ENCODE results near the gene CXCR4.

Gene CXCR4

GRCh38 chr2:136070913-136071312, 47.0 kb downstream of the CXCR4 start:
- Histone ChIP-seq H3K9ac (ENCODE audit: low read depth, low read length) (no peak overlapping the region), H3K4me1 (ENCODE audit: control insufficient read depth, insufficient read depth, low read length) (no peaks in the 10 kb centered on the region; the same call in 1 of the 2 replicates), H3K36me3 (ENCODE audit: control insufficient read depth, insufficient read depth, low read length) (no peaks in the 10 kb centered on the region), H3K27me3 (ENCODE audit: control insufficient read depth, insufficient read depth, low read length) (no peaks in the 10 kb centered on the region), H3K4me3 (ENCODE audit: low read depth, low read length) (no peak overlapping the region), H3K27ac (ENCODE audit: low read depth, low read length) (no peak overlapping the region), H3K9me3 (ENCODE audit: control insufficient read depth, insufficient read depth, low read length) (peaks cover 6% of the 10 kb centered on the region; the same call in 1 of the 2 replicates)

- Histone ChIP-seq H3K9me3 (ENCODE audit: control insufficient read depth, insufficient read depth, low read length) (peaks cover 6% of the 10 kb centered on the region; the same call in 1 of the 2 replicates), H3K4me1 (ENCODE audit: control insufficient read depth, insufficient read depth, low read length) (no peaks in the 10 kb centered on the region; the same call in 1 of the 2 replicates), H3K4me3 (ENCODE audit: low read depth, low read length) (no peak overlapping the region), H3K9ac (ENCODE audit: low read depth, low read length) (no peak overlapping the region), H3K36me3 (ENCODE audit: control insufficient read depth, insufficient read depth, low read length) (no peaks in the 10 kb centered on the region), H3K27ac (ENCODE audit: low read depth, low read length) (no peak overlapping the region), H3K27me3 (ENCODE audit: control insufficient read depth, insufficient read depth, low read length) (no peaks in the 10 kb centered on the region)
These were observed 48.2 kb downstream of the CXCR4 start for GRCh38 chr2:136069773-136070172.

GRCh38 chr2:136068581-136069227, 49.2 kb downstream of the CXCR4 start:
- Histone ChIP-seq H3K36me3 (ENCODE audit: control insufficient read depth, insufficient read depth, low read length) (no peaks in the 10 kb centered on the region), H3K4me1 (ENCODE audit: control insufficient read depth, insufficient read depth, low read length) (no peaks in the 10 kb centered on the region; the same call in 1 of the 2 replicates), H3K27ac (ENCODE audit: low read depth, low read length) (no peak overlapping the region), H3K9ac (ENCODE audit: low read depth, low read length) (no peak overlapping the region), H3K27me3 (ENCODE audit: control insufficient read depth, insufficient read depth, low read length) (no peaks in the 10 kb centered on the region), H3K9me3 (ENCODE audit: control insufficient read depth, insufficient read depth, low read length) (peaks cover 6% of the 10 kb centered on the region; the same call in 1 of the 2 replicates), H3K4me3 (ENCODE audit: low read depth, low read length) (no peak overlapping the region)

GRCh38 chr2:136067897-136068580, 49.9 kb downstream of the CXCR4 start:
- Histone ChIP-seq H3K9ac (ENCODE audit: low read depth, low read length) (no peak overlapping the region), H3K9me3 (ENCODE audit: control insufficient read depth, insufficient read depth, low read length) (peaks cover 4% of the 10 kb centered on the region; the same call in 1 of the 2 replicates), H3K27me3 (ENCODE audit: control insufficient read depth, insufficient read depth, low read length) (no peaks in the 10 kb centered on the region), H3K4me1 (ENCODE audit: control insufficient read depth, insufficient read depth, low read length) (no peaks in the 10 kb centered on the region; the same call in 1 of the 2 replicates), H3K36me3 (ENCODE audit: control insufficient read depth, insufficient read depth, low read length) (no peaks in the 10 kb centered on the region), H3K4me3 (ENCODE audit: low read depth, low read length) (no peak overlapping the region), H3K27ac (ENCODE audit: low read depth, low read length) (no peak overlapping the region)

GRCh38 chr2:136067459-136067858, 50.5 kb downstream of the CXCR4 start:
- Histone ChIP-seq H3K27me3 (ENCODE audit: control insufficient read depth, insufficient read depth, low read length) (no peaks in the 10 kb centered on the region), H3K9me3 (ENCODE audit: control insufficient read depth, insufficient read depth, low read length) (peaks cover 3% of the 10 kb centered on the region; the same call in 1 of the 2 replicates), H3K4me3 (ENCODE audit: low read depth, low read length) (no peak overlapping the region), H3K27ac (ENCODE audit: low read depth, low read length) (no peak overlapping the region), H3K9ac (ENCODE audit: low read depth, low read length) (no peak overlapping the region), H3K4me1 (ENCODE audit: control insufficient read depth, insufficient read depth, low read length) (no peaks in the 10 kb centered on the region; the same call in 1 of the 2 replicates), H3K36me3 (ENCODE audit: control insufficient read depth, insufficient read depth, low read length) (no peaks in the 10 kb centered on the region)

- H3K9me3 ChIP-seq (ENCODE audit: control insufficient read depth, insufficient read depth, low read length) = no peaks in the 10 kb centered on the region
- no peaks in the 10 kb centered on the region for H3K36me3 ChIP-seq (ENCODE audit: control insufficient read depth, insufficient read depth, low read length)
- no peaks in the 10 kb centered on the region for H3K27me3 ChIP-seq (ENCODE audit: control insufficient read depth, insufficient read depth, low read length)
- H3K9ac ChIP-seq (ENCODE audit: low read depth, low read length) = no peak overlapping the region
- H3K4me3 ChIP-seq (ENCODE audit: low read depth, low read length) = no peak overlapping the region
- no peaks in the 10 kb centered on the region; the same call in 1 of the 2 replicates for H3K4me1 ChIP-seq (ENCODE audit: control insufficient read depth, insufficient read depth, low read length)
- no peak overlapping the region for H3K27ac ChIP-seq (ENCODE audit: low read depth, low read length)
These were observed 52.0 kb downstream of the CXCR4 start for GRCh38 chr2:136065907-136066306.

GRCh38 chr2:136065384-136065783, 52.6 kb downstream of the CXCR4 start:
- H3K4me3 ChIP-seq (ENCODE audit: low read depth, low read length) = no peak overlapping the region
- H3K9ac ChIP-seq (ENCODE audit: low read depth, low read length) = no peak overlapping the region
- H3K9me3 ChIP-seq (ENCODE audit: control insufficient read depth, insufficient read depth, low read length) = no peaks in the 10 kb centered on the region
- no peaks in the 10 kb centered on the region for H3K36me3 ChIP-seq (ENCODE audit: control insufficient read depth, insufficient read depth, low read length)
- no peaks in the 10 kb centered on the region for H3K27me3 ChIP-seq (ENCODE audit: control insufficient read depth, insufficient read depth, low read length)
- H3K27ac ChIP-seq (ENCODE audit: low read depth, low read length) = no peak overlapping the region
- no peaks in the 10 kb centered on the region; the same call in 1 of the 2 replicates for H3K4me1 ChIP-seq (ENCODE audit: control insufficient read depth, insufficient read depth, low read length)

Measured in HUES48 (cell line).